RPMI7951 (cell line): ENCODE measurements around the gene DDOST. TPM values are rescaled to one million over a fixed set of nuclear protein-coding genes. Genes with fewer than 3 reads are reported as not detected.

Experiments used
- DNase-seq: peaks from one replicate; pipeline ENCODE4 v3.0.0-alpha.2; 2012; ENCODE audit warnings: low read depth
- total RNA-seq: library from RNA; depleted of rRNA; stranded (reverse); fragments of >200 nt; shearing (Covaris generic); gene quantifications from 2 replicates; pipeline ENCODE4 v1.2.3, GENCODE V29; 2014; rRNA removed

Gene DDOST
- 456 and 523 TPM in 2 replicates for total RNA-seq

DNA sequence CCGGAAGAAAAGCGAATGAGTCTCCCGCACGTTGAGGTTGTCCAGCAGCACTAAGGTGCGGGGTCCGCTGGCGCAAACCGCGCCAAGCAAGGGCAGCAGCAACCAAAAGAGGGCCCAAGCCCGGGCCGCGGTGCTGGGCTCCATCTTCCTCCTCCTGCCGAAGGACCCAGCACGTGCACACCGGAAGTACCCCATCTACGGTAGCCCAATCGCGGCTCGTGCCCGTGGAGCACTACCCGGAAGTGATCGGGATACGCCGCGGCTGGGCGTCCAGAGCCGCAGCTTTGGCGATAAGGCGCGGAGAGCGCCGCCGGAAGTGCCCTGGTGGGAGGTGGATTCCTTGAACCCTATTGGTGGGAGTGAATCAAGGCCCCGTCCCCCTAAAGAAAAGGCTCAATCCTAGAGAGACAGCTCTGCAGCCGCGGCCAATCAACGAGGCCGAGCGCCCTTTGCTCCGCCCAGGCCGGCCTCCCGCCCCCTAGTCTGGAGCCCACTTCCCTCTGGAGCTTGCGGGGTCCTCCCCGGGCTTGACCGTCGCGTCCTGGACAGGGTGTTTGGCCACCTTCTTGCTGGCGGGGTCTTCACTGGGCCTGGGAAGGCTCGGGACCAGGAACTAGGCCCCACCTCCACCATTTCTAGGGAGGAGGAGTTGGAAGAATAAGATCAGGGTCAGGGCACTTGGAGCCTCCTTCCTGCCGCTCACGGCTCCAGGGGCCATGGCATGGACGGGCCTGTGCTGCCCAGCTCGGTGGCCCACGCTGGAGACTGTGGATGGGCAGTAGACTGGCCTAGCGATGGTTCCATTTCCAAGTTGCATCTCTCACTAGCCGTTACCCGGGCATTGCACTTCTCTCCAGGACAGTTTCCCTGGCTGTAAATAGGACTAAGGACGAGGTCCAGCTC lies at the start of gene DDOST:
Gene DDOST (minus strand): TSS at position 163 of the 903 bp plus-strand sequence. CDS start 19 bp downstream, at position 144.
- DNase-seq = peak; percentile 98

DNA sequence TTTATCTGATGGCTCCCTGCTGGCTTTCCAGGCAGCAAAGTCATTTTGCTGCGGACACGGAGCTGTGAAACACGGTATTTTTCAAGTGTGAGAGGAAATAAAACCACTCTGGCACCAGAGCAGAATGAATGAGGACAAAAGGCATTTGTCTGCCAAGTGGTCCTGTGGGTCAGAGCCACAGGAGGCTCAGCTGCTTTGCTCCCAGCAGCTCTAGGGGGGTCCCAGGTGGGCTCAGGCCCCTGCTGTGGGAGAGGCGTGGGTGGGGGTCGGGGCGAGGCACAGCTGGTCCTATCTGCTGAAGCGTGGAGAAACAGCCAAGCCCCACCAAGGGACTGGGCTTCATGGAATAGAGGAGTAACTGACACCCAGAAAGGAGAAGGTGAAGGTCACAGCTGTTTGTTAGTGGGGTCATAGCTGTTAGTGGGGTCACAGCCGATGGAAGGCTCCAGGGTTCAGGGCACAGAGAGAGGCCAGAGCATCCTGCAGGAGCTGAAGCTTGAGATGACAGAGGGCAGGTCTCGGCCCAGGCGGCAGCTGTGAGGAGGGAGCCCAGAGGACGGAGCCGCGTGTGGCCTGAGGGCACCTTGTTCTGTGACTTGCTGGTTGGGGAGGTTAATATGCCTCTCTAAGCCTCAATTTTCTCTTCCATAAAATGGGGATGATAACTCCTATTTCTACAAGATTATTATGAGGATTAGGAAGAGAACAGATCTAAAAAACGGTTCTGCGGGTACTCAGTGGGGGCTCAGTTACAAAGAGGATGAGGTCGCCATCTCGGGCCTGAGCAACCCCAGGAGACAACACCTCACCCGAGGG lies 49.5 kb upstream of the DDOST start:
- no peak for DNase-seq

DNA sequence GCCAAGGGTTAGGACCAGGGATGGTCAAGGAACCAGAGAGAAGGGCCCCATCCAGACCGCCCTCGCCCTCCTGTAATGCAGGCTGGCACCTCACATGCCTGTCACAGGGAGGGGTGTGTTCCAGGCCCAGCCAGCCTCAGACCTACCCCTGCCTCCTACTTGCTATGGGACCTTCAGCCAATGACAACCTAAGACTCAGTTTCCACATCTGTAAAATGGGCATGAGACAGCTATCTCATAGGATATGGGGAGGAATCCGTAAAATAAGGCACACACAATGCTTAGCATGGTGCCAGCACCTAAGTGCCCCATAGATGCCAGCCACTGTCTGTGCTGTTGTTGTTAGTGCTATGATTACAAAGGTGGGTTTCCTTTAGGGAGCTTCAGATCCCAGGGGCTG lies 48.7 kb upstream of the DDOST start:
- DNase-seq = no peak

DNA sequence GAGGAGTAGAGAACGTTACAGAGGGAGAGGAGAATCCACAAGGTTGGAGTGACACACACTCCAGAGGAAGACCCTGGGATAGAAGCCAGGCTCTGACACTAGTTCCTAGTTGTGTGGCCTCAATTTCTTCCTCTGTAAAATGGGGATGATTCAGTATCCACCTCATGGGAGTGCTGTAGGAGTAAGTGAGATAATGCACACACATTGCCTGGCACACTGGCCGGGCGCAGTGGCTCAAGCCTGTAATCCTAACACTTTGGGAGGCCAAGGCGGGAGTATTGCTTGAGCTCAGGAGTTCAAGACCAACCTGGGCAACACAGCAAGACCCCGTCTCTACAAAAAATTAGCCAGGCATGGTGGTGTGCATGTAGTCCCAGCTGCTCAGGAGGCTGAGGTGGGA lies 47.7 kb upstream of the DDOST start:
- DNase-seq = no peak

DNA sequence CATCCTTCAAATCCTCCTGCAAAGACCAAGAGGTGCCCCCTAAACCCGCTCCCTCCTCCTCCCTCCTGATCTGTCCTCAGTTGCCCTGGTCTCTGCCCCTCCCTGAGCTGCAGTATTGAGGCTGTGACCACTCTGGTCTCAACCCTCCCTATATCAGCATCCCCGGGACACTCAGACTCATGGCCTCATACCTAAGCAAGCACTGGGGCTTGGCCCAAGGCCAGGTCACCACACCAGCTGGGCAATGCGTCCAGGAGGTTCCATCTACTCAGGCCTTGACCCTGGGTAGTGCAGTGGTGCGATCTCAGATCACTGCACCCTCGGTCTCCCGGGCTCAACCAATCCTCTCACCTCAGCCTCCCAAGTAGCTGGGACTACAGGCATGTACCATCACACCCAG lies 46.9 kb upstream of the DDOST start:
- DNase-seq = no peak

DNA sequence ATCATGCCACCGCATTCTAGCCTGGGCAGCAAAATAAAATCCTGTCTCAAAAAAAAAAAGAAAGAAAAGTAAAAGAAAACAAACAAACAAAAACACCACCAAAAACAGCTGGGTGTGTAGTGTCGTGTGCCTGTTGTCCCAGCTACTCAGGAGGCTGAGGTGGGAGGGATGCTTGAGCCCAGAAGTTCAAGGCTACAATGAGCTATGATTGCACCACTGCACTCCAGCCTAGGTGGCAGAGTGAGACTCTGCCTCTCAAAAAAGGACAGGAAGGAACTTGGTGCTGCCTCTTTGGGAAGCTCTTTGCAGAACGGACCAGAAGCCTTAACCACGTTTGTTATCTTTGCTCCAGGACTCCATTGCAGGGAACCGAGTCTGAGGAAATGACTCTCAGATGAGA lies 45.7 kb upstream of the DDOST start:
- no peak for DNase-seq

DNA sequence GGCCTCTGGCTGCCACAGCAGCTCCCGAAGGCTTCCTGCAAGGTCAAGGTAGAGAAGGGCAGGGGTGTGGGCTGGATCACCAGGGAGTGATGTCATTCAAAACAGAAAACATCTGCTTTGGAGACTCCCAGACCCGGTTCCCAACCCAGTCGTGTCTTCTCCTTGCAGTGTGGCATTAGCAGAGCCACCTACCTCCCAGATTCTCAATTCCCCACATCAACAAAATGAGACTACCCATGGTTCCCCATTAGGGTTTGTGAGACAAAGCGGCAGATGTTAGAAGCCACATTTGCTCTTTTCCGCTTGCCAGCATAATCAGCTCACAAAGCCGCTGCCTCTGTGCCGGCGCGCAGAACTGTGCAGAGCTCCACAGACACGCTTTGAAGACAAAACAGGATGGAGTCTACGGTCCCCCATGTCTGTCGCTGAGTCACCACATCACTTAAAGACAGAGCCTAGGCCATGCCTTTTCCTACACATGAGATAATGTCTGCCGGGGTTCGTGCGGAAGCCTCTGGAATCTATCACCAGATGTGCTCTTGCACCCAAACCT lies 44.1 kb upstream of the DDOST start:
- DNase-seq = no peak

DNA sequence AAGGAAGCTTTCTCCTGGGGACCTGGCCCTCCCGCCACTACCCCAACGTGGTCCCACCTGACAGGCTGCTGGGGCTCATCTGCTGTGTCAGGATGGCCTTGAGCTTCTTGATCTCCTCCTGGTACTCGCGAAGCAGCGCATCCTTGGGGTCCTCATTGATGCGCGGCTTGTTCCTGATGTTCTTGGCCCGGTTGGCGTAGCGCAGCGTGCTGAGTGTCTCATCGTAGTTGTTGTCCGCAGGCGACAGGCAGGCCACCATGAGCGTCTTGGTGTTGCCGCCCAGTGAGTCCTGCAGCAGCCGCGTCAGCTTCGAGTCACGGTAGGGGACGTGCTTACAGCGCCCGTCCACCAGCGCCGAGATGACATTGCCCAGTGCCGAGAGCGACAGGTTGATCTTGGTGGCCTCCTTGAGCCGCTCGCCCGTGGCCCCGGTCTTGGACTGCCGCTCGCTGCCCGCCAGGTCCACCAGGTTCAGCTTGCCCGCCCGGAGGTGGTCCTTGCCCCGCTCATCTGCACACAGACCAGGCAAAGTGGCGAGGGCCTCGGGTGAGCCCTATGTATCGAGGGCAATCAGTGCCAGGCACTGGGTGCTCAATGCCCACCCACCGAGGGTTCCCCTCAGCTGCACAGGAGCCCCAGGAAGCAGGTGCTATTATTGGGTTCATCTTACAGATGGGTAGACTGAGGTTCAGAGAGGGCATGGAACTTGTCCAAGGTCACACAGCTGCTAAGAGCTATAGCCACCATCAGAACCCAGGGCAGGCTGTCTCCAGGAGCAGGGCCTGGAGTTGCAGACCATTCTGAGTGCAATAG lies 43.4 kb upstream of the DDOST start:
- DNase-seq = no peak

DNA sequence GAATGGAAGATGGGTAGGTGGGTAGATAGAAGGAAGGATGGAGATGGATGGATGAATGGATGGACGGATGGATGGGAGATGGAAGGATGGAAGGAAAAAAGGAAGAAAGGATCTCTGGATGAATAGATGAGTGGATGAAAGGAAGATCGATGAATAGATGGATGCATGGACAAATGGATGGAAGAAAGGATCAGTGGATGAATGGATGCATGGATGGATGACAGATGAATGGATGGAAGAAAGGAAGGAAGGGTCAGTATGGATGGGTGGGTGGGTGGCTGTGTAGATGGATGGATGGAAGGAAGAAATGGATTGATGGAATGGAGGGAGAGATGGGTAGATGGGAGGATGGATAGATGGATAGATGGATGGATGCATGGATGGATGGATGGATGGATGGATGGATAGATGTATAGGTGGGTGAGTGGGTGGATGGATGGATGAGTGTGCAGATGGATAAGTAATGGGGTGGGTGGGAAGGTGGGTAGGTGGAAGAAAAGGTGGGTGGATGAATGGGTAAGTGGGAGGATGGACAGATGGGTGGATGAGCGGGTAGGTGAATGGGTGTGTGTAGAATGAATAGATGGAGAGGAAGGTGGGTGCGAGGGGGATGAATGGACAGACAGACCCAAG lies 42.1 kb upstream of the DDOST start:
- DNase-seq = no peak

DNA sequence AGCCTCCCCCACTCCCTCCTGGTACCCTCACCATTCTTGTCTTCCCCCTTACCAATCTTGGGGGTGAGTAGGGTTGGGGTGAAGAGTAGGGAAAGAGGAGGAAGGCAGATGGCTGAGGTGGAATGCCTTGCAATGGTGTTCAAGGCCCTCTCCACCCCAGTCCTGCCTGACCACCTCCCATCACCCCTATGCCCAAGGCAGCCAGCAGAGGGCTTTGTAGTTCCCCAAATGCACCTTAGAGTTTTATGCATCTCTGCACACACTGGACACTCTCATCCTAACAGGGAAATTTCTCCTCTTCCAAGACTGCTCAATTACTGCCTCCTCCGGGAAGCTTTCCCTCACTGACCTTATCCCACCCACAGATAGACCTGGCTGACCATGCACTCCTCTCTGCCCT lies 41.2 kb upstream of the DDOST start:
- DNase-seq = peak; percentile 17

DNA sequence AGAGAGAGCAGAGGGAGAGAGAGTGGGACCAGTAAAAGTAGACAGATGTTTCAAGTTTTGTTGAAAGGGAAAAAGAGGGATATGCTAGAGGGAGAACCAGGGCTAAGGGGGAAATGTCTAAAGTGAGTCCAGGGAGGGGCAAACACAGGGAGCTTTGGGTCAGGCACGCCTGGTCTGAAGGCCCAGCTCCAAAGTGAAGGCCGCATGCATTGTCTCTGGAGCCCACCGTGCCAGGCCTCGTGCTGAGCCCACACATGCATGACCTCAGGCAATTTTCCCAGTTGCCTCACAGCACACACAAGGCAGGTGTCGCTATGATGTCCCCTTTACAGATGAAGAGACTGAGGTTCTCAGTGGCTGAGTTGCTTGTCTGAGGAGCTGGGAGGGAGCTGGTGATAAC lies 40.7 kb upstream of the DDOST start:
- no peak for DNase-seq

DNA sequence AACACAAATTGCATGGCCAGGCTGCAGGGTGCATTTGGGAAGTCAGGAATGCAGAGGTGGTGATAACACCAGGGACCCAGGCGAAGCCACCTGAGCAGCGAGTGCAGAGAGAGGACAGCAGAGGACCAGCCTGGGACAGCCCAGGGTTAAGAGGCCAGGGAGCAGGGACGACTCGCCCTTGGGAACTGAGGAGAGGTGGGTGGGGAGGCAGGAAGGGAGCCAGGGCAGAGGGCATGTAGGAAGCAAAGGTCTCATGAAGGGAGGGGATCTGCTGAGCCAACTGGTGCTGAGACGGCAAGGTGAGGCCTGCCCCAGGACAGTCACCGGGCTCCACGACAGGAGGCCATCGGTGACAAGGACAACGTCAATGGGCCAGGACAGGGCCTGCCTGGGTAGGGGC lies 40.3 kb upstream of the DDOST start:
- no peak for DNase-seq

DNA sequence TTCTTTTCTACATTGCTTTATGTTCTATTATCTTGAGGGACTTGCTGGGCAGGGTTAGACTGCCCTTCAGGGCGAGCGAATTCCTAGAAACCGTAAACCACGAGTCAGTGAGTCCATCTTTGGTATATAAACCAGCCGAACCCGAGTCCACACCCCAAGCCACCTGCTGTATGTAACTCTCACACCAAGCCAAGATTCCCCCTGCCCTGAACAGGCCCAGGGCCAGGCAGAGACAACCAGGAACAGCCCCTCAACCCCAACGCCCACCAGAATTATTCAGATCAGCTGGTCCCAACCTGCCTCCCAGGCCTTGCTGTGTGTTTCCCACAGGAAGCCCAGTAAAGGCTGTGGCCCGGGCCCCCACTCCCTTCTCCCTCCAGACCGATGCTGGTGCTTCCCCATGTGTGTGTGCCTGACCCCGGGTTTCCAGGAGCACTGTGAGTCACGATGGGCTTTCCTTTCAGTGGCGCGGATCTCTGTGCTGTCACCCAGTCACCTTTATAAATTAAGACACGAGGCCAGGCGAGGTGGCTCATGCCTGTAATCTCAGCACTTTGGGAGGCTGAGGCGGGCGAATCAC lies 39.6 kb upstream of the DDOST start:
- DNase-seq = no peak

DNA sequence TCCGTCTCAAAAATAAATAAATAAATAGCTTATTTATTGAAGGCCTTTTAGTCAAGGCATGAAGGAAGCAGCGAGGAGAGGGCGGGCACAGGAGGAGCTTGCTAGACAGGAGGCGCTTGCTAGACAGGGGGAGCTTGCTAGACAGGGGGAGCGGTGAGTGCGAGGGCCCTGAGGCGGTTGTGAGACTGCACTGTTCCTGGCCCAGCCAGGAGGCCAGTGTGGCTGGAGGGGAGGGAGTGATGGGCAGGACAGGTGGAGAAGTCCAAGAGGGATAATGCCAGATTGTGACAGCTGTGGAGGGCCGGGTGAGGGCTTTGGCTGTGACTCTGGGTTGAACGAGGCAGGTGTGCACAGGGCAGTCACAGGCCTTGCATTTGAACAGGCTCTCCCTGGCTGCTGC lies 38.4 kb upstream of the DDOST start:
- no peak for DNase-seq

DNA sequence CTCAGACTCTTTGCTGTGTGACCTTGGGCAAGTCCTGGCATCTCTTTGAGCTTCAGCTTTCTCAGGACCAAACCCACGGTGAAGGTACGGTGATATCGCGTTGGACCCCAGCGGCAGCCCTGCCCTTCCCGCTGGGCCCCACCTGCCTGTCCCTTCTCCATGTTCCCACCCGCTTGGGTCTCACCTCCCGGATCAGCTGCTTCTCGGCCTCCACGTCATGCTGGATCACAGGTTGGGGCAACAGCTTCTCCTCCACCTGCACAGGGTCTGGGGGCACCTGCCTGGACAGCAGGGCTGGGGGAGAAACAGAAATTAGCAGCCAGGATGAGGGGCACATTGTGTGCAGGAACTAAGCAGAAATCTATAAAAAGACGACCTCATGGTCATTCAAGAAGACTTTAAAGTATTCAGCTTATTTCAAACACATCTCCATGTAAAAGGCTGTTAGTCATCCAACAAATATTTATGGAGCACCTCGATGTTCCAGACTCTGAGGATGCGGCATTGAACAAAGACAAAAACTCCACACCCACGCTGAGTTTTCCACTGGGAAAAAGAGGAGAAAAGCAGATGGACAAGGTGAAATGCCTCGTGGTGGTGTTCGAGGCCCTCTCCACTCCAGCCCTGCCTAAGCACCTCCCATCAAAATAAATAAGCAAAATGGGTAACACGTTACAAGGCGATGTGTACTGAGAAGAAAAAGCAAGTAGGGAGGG lies 37.2 kb upstream of the DDOST start:
- peak; percentile 56 for DNase-seq

DNA sequence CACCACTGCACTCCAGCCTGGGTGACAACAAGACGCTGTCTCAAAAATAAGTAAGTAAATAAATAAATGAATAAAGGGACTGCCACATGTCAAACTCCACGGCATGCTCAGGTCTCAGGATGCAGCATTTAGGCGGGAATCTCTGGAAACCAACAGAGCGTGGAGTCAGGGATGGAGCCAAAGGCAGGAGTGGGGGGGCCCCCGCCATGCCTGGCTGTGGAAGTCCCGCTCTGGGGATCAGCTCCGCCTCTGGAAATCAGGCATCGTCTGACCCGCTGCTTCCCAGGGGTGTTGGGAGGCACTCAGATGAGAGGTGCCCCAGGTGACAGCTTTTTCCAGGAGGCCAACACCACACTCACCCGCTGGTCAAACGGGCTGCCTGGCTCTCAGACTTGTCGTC lies 36.4 kb upstream of the DDOST start:
- DNase-seq = no peak

DNA sequence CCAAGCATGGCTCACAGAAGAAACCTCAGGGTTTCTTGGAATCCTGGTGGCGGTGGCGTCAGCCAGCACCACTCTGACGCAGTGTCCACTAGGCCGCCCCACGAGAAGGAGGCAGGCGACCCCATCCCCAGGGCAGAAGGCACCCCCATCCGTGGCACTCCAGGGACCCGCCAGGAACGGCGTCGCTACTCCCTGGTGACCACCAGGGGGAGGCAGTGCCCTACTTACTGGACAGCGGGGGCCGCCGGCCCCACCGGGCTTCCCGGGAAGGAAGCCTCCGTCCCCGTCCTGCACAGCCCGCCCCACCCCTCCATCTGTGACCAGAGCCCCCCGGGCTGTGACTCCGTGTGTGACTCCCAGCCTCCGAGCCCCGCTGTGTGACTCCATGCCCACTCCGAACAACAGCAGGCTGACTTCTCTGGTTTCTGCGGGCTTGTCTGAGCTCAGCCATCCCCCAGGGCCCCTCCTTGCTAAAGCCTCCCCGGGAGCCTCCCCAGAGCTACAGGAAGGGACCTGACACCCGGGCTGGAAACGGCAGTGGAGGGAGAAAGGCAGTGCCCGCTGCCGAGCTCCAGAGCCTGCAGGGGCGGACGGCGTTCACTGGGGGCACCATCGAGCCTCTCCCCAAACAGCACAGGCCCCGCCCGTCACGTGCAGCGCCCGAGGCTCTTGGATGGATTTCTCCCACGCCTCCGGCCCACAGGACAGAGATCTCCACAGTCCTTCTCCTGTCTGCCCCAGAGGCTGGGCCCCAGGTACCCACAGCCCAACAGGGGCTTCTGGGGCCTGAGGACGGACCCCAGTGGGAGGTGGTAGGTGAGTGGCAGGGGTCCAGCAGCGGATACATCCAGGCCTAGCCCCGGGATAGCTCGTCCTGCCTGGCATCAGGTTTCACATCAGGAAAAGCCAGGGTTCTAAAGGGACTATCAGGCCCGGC lies 35.5 kb upstream of the DDOST start:
- DNase-seq = peak; percentile 91

DNA sequence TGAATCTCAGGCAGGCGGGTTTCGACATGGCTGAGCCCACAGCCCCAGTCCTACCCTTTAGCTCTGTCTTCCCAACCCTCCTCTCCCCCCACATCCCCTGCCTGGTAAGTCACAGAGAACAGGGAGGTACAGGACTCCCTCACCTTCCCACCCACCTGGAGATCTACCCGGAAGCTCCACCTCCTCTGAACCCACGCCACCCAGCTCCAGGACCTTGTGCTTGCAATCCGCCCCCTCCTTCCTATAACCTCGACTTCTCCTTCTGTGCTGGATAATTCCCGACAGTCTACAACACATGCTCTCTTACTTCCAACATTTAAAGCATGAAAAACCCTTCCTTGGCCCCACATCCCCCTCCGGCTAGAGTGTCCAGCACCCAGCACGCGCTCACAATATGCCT lies 34.3 kb upstream of the DDOST start:
- no peak for DNase-seq

DNA sequence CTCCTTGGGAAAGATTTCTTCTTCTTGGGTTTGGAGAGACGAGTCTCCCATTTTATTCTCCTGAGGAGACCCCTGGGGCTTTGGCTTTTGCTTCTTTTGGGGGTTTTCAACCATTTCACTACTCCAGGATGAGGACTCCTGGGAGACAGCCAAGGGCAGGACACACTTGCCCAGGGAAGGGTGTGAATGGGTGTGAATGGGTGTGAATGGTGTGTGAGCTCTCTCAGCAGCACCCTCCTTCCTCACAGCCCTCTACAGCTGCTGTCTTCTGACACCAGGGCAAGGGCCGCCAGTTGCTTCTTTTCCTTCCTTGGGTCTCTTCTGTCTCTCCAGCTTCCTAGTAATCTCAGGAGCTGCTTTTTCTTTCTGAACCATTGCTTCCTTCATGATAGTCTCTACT lies 32.5 kb upstream of the DDOST start:
- DNase-seq = no peak
